ENCODE results near the gene GPR55.

Gene GPR55

DNA sequence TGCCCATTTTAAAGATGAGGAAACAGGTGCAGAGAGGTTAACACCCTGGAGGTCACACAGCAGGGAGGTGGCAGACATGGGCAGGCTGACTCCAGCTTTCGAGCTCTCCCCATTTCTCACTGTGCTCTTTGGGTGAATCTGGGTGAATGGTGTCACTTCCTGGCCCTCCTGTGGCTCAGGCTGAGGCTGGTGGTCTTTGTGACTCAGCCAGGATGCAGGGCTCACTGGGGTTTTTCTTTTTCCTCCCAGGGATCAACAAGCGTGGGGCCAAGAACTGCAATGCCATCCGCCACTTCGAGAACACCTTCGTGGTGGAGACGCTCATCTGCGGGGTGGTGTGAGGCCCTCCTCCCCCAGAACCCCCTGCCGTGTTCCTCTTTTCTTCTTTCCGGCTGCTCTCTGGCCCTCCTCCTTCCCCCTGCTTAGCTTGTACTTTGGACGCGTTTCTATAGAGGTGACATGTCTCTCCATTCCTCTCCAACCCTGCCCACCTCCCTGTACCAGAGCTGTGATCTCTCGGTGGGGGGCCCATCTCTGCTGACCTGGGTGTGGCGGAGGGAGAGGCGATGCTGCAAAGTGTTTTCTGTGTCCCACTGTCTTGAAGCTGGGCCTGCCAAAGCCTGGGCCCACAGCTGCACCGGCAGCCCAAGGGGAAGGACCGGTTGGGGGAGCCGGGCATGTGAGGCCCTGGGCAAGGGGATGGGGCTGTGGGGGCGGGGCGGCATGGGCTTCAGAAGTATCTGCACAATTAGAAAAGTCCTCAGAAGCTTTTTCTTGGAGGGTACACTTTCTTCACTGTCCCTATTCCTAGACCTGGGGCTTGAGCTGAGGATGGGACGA lies 47.1 kb downstream of the GPR55 start:
- DNase-seq: no peak

- no peak for DNase-seq
Measured at GRCh38 chr2:230877116-230877758, 47.8 kb downstream of the GPR55 start.

GRCh38 chr2:230875347-230876315 lies 49.4 kb downstream of the GPR55 start:
- DNase-seq: no peak

DNA sequence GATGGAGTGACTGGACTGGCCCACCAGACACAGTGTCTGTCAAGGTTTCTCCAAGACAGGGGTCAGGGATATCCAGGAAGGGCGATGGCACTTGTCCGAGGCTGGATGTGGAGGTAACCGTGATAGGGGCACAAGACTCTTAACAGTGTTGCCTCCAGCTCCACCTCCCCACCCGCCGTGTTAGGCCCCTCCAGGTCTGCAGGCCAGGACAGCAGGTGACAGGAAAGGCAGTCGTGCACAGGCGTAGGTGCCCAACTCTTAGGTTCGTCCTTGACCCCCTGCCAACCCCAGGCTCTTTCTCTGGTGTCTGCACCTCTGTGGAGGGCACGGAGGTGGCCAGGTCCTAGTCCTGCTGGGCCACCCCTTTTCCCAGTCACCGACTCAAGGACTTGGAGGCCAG lies 50.2 kb downstream of the GPR55 start:
- DNase-seq: no peak

DNA sequence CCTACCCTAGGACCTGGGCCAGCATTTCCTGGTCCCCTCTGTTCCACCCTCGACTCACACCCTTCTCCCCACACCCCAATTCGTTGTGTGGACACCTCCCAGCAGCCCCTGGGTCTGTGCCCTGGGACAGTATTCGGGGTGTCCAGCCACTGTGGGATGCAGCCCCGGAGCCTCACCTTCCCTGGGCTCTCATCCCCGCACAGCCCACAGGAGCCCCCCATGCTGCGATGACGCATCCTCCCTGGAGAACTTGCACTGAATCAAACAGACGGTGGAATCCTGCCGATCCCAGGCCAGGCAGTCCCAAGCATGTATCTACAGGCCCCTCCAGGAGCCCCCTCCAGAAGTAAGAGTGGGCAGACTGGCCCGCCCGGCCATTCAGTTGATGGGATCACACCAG lies 50.6 kb downstream of the GPR55 start:
- no peak for DNase-seq

GRCh38 chr2:230873661-230874401 lies 51.2 kb downstream of the GPR55 start:
- no peak for DNase-seq

DNA sequence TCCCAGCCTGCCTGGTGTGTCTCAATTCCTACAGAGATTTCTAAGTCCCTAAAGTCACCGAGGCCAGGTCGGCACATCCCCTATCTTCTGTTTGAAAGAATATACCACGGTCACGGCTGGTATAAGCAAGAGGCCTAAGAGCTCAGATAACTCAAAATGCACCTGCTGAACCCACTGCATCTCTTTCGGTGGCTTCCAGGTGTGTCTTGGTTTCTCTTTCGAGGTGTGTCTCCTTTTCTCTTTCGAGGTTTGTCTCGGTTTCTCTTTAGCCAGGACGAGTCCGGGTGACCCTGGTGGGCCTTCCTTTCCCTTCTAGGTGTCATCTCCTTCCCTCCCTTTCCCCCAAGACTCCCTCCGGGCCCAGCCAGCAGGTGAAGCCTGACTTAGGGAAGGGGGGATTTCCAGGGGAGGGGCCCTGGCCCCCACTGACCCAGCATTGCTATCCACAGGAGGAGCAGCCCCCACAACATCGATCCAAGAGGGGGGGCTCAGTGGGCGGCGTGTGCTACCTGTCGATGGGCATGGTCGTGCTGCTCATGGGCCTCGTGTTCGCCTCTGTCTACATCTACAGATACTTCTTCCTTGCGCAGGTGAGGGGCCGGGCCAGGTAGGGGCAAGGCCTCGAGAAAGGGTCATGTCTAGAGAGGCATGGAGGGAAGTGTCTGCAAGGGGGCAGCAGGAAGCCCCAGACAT lies 51.9 kb downstream of the GPR55 start:
- DNase-seq: no peak

- DNase-seq: no peak
Measured at GRCh38 chr2:230872151-230872967, 52.7 kb downstream of the GPR55 start.

GRCh38 chr2:230871361-230872150 lies 53.5 kb downstream of the GPR55 start:
- no peak for DNase-seq

DNA sequence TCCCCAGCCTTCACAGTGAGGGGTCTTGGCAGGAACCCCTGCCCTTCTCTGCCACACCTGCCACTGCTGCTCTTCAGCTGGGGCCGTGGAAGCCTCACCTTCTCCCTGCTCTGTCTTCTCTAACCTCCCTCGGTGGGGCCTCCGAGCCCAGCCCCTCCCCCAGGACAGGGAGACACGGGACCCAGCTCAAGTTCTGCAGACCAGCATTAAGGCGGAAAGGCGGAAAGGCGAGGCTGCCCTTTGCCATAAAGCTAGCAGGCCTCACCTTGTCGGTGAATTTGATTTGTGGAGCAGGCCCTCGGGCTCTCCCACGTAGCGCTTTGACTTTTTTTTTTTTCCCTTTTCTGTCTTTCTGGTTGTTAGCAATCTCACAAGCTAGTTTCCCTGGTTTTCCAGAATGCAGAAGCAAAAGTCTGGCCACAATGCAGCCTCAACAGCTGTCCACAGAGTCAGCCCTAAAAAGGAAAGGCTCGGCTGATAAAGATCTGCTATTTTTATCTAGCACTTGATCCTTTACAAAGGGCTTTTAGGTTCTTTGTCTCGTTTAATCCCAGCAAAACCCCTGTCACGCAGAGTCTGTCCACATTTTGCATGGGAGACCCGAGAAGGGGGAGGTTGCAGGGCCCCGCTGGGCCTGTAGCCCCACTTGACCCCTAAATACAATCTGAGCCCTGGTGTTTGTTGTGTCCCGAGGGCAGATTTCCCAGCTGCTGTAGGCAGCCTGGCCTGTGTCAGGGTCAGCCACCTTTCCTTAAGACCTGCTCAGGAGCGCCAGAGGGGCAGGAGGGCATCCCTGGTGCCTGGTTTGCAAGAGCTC lies 54.3 kb downstream of the GPR55 start:
- no peak for DNase-seq

DNA sequence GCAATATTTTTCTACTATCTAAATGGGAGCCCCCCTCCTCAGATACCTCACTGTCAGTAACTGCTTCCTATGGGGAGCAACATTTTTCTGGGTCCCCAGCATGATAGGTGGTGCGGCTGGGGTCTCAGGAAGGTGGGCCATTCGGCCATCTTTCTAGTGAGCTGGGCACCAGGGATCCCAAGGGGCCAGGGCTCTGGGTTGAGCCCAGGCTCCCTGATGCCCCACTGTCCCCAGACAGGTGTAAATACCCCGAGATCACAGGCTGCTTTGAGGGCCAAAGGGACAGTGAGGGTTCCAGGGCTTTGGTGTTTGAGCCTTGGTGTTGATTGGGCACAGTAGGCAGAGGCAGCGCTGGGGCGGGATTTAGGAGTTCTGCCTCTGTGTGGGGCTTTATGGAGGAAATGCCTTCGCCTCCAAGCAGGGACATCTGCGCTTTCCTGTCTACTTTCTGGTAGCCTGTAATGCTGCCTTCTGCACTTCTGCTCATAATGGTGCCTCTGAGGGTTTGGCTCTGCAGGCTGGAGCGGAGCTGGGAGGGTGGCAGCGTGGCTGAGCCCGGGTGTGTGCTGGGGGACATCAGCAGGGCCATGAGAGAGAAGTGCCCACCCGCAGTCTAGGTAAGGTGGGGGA lies 55.0 kb downstream of the GPR55 start:
- no peak for DNase-seq

GRCh38 chr2:230868947-230869913 lies 55.8 kb downstream of the GPR55 start:
- DNase-seq: no peak

DNA sequence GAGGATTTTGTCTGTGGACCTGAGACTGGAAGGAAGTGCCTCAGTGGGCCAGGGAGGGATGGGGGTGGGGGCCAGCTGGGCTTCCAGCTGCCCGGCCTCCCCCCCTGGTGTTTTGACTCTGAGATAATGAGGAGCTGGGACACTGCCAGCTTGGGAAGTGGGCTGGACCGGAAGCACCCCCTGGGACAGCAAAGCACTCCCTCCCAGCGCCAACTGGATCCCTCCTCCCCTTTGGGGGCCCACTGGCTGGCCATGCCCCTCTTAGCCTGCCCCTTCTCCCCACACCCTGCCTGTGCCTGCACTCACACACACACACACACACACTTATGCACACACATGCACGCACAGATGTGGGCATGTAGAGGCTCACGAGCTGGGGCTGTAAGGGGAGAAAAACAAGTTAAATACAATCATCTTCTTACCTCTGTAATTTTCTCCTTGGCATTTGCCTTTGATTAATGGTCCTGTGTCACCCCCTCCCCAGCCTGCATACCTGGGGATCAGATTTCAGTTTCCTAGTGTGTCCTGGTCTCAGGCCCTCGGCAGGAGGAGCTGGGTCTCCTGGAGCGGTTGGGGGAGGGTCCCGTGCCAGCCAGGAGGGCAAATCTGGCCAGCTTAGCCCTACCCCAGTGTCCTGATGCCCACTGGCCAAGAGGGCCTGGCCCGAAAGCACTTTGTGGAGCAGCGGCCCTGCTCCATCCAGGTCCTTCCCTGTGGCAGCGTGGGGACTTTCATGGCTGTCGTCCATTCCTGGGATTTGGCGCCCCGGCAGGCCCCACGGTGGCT lies 56.7 kb downstream of the GPR55 start:
- no peak for DNase-seq

DNA sequence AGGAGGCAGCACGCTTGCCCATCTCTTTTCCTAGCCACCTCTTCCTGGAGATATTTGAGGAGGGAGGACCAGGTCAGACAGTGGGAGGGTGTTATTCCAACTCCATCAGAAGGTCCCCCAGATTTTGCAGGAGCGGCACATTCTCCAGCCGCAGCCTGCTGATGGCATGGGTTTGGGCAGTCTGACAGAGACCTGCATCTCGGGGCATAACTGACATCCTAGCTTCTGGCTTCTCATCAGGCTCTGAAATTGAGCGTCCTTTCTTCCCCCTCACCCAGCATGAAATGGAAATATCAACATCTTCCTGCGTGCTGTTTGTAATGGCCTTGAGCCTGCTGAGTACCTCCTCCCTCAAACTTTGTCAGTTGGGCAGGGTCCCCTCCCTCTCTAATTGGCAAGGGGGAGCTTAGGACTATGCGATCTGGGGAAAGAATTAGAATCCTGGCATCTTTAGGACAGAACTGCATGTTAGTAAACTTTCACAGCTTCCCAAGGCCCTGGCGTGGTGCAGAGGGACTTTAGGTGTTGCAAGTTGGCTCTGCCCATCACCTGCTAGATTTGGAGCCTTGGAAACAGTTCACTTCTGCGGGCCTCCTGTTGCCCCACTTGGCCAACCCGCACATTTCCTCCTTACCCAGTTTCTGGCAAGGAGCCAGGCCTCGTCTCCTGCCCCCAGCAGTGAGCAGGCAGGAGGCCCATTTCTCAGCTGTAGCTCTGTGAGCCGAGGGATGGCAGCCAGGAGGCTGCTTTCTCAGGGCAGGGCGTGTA lies 58.1 kb downstream of the GPR55 start:
- peak; percentile 44 to 49 for DNase-seq
